Right cardiac atrium (tissue), 5 donors: Measurements from ENCODE around the gene ANXA2. TPM values are rescaled to one million over a fixed set of nuclear protein-coding genes. Genes with fewer than 3 reads are reported as not detected.

Source experiments
- ATAC-seq, 2 donors: fragments of 200-7000 bp; cut with Tn5 transposase; one replicate each; pipeline versions ENCODE4 v1.8.0 to v1.9.1; 2020; ENCODE audit warnings: moderate library complexity in 2 of 2, mild to moderate bottlenecking in 1 of 2
- DNase-seq, 3 donors: peaks; one replicate each; pipeline ENCODE4 v3.0.0-alpha.2; 2020
- H3K27ac ChIP-seq: one replicate; pipeline ENCODE4 v1.5.1; 2013; ENCODE audit warnings: mild to moderate bottlenecking, low read length, control low read depth, moderate library complexity
- H3K27me3 ChIP-seq: one replicate; pipeline ENCODE4 v1.6.1; 2013; ENCODE audit not compliant: control insufficient read depth, insufficient read depth
- H3K4me1 ChIP-seq: one replicate; pipeline ENCODE4 v1.6.1; 2013; ENCODE audit warnings: low read length; ENCODE audit not compliant: control insufficient read depth, insufficient read depth
- H3K4me3 ChIP-seq: one replicate; pipeline ENCODE4 v1.5.1; 2013; ENCODE audit warnings: low read length, control low read depth
- H3K9me3 ChIP-seq: one replicate; pipeline ENCODE4 v1.6.1; 2013; ENCODE audit warnings: low read length; ENCODE audit not compliant: control insufficient read depth
- WGBS: extraction: QIAGEN DNeasy Blood & Tissue Kit; methylation state at CpG from one replicate; pipeline ENCODE4 v1.1.7; 2013; 5-methylcytosine and 5-hydroxymethylcytosine counted together
- intact Hi-C, 4 donors: fragments of 100-400 bp; cut with DNase I; formaldehyde crosslinking; loops; one replicate each; pipeline versions ENCODE4 v1.11.0 to v1.14.0; 2022 to 2023
- long read RNA-seq, 4 donors: library from polyadenylated mRNA; unstranded; transcript quantifications; one replicate each; pipeline ENCODE4 v2.0.0, GENCODE V29; 2020 to 2021
- polyA plus RNA-seq: library from polyadenylated mRNA; stranded (reverse); fragments of 200-250 nt; gene quantifications from one replicate; pipeline ENCODE4 v1.2.3, GENCODE V29; 2013
- total RNA-seq, 4 donors: library from RNA; stranded (reverse); fragmentation: NEBNext Ultra II Directional; extraction: Animal tissue kit (Norgen Biotek cat#: 25700); gene quantifications; one replicate each; pipeline ENCODE4 v1.2.1, GENCODE V29; 2021
- donor health status: healthy with polysubstance abuse.
- donor health status: DM: no; HTN: yes; CAD: no.
- donor health status: DM: no; HTN: no; CAD: no.
- donor health status: DM: no; HTN: yes; CAD: no; lungs with severe emphysema.
- donor health status: DM: yes; HTN: yes; CAD: no.

ANXA2 gene
- total RNA-seq (100 to 1,000 TPM; 126 to 293 (median 224) TPM), polyA plus RNA-seq (240 TPM)
- long read RNA-seq, donor 1, transcript ANXA2-203 (14 exons, 1,444 nt), result minor isoform, 25 of 386 reads
- long read RNA-seq, donor 1, transcript ANXA2-204 (13 exons, 1,435 nt), result major isoform, 335 of 386 reads
- long read RNA-seq, donor 1, partial matches to known transcripts, result 4 of 386 reads
- long read RNA-seq, donor 1, other reads (novel, unspliced or antisense), result 21 of 386 reads
- long read RNA-seq, donor 2, transcript ANXA2-204 (13 exons, 1,435 nt), result major isoform, 161 of 186 reads
- long read RNA-seq, donor 2, transcript ANXA2-203 (14 exons, 1,444 nt), result minor isoform, 9 of 186 reads
- long read RNA-seq, donor 2, partial matches to known transcripts, result 5 of 186 reads
- long read RNA-seq, donor 2, other reads (novel, unspliced or antisense), result 9 of 186 reads
- long read RNA-seq, donor 3, transcript ANXA2-203 (14 exons, 1,444 nt), result minor isoform, 83 of 1,513 reads
- long read RNA-seq, donor 3, transcript ANXA2-204 (13 exons, 1,435 nt), result major isoform, 1,262 of 1,513 reads
- long read RNA-seq, donor 3, transcript ANXA2-202 (14 exons, 1,676 nt), result minor isoform, 6 of 1,513 reads
- long read RNA-seq, donor 3, partial matches to known transcripts, result 45 of 1,513 reads
- long read RNA-seq, donor 3, other reads (novel, unspliced or antisense), result 112 of 1,513 reads
- long read RNA-seq, donor 4, transcript ANXA2-204 (13 exons, 1,435 nt), result major isoform, 120 of 142 reads
- long read RNA-seq, donor 4, partial matches to known transcripts, result 6 of 142 reads
- long read RNA-seq, donor 4, other reads (novel, unspliced or antisense), result 10 of 142 reads

- no peaks in the 10 kb centered on the region for H3K9me3 ChIP-seq
- H3K27ac ChIP-seq, result peak within 1 kb of the TSS; percentile 96
- peak within 1 kb of the TSS; percentile 90 for H3K4me3 ChIP-seq
- WGBS, result under 1% methylated on average over 53 of the region's 53 CpGs
- H3K4me1 ChIP-seq, result peaks cover 13% of the 10 kb centered on the region
- intact Hi-C loops, result loop anchor here in 1 of 4 donors (5.0 kb wide), 1 partner anchor 36 kb away; no protein-coding TSS in a partner anchor
- DNase-seq (peak; percentile 92 to 95 (median 95)), ATAC-seq (peak; percentile 90)
- no peaks in the 10 kb centered on the region for H3K27me3 ChIP-seq
Observed at GRCh38 chr15:60397772-60398445, at the start of gene ANXA2. TSS of gene ANXA2 (minus strand) at chr15:60397986. CDS start at chr15:60386075, 11,911 bp downstream.

DNA sequence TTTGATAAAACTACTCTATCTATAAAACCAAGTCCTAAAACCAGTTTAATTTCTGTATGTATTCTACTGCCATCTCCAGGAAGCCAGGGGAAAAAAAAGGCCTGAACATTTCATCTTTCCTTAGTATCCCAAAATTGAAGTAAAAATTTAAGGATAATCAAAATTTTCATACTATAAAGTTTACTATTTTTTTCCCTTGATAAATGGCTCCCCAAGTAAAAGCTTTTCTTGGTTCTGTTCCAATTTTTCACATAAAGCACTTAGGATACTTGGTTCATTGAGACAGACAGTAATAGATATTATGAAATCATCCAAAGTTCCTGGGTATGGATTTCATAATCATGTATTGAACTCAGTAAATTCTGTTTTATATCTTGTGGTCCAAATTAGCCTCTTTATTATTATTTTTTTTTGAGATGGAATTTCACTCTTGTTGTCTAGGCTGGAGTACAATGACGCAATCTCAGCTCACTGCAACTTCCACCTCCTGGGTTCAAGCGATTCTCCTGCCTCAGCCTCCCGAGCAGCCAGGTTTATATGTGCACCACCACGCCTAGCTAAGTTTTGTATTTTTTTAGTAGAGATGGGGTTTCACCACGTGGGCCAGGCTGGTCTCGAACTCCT, 46.6 kb upstream of the ANXA2 start:
- DNase-seq, result no peak
- Histone ChIP-seq H3K27me3 (no peaks in the 10 kb centered on the region), H3K9me3 (no peaks in the 10 kb centered on the region), H3K4me1 (no peaks in the 10 kb centered on the region), H3K27ac (no peak overlapping the region), H3K4me3 (no peak overlapping the region)
- 87% methylated on average over 6 of the region's 6 CpGs for WGBS
- intact Hi-C loops, result loop anchor here (5.0 to 10.0 kb wide), 2 partner anchors 87 to 90 kb away; no protein-coding TSS in a partner anchor
- no peak for ATAC-seq

DNA sequence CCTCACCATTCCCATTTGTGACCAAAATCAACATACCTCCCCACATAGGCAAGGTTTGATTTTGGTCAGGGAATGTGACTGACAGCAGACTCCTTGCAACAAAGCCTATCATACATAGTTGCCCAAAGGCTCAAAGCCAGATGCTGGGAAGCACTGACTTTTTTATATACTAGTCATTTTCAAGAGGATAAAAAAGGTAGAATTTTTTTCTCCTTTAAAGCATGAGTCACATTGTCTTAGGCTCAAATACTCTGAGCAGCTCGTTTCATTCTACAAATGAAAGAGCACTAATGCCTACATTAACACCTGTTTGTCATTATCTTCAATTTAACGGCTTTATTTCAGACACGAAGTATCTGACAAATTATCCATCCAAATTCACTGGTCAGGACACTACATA, 45.0 kb upstream of the ANXA2 start:
- Histone ChIP-seq H3K27me3 (no peaks in the 10 kb centered on the region), H3K27ac (no peak overlapping the region), H3K4me3 (no peak overlapping the region), H3K4me1 (no peaks in the 10 kb centered on the region), H3K9me3 (no peaks in the 10 kb centered on the region)
- ATAC-seq (no peak), DNase-seq (no peak)
- 80% methylated on average over 3 of the region's 3 CpGs for WGBS
- intact Hi-C loops, result loop anchor here (5.0 to 10.0 kb wide), 2 partner anchors 85 to 88 kb away; no protein-coding TSS in a partner anchor

DNA sequence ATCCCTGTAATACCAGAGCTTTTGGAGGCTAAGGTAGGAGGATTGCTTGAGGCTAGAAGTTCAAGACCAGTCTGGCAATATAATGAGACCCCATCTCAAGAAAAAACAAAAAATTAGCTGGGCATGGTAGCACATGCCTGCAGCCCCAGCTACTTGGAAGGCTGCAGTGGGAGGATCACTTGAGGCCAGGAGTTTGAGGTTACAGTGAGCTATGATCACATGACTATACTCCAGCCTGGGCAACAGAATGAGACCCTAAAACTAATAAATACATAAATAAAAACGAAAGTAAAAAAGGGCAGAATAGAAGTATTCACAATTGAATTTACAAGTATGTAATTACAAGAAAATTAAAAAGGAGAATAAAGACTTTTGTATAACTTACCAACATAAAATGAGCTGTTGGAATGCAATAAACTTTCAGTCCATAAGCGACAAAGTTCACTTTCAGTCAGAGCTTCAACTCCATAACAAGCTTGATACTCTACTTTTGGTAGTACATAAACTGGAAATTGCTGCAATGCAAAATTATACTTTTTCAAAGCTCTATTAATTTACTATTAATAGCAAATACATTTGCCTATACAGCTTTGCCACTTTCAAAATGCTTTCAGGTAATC, 44.4 kb upstream of the ANXA2 start:
- Histone ChIP-seq H3K4me3 (no peak overlapping the region), H3K9me3 (no peaks in the 10 kb centered on the region), H3K4me1 (no peaks in the 10 kb centered on the region), H3K27ac (no peak overlapping the region), H3K27me3 (no peaks in the 10 kb centered on the region)
- DNase-seq (no peak), ATAC-seq (no peak)
- intact Hi-C loops, result loop anchor here (5.0 to 10.0 kb wide), 2 partner anchors 85 to 87 kb away; no protein-coding TSS in a partner anchor
- WGBS, result 80% methylated on average over 2 of the region's 2 CpGs

- no peak overlapping the region for H3K4me3 ChIP-seq
- no peaks in the 10 kb centered on the region for H3K9me3 ChIP-seq
- no peak overlapping the region for H3K27ac ChIP-seq
- intact Hi-C loops, result loop anchor here (5.0 to 10.0 kb wide), 2 partner anchors 84 to 87 kb away; no protein-coding TSS in a partner anchor
- no peaks in the 10 kb centered on the region for H3K27me3 ChIP-seq
- no peaks in the 10 kb centered on the region for H3K4me1 ChIP-seq
- ATAC-seq (no peak), DNase-seq (no peak)
- WGBS, result 85% methylated on average over 1 of the region's 1 CpG
Observed at GRCh38 chr15:60441331-60441730, 43.5 kb upstream of the ANXA2 start.

DNA sequence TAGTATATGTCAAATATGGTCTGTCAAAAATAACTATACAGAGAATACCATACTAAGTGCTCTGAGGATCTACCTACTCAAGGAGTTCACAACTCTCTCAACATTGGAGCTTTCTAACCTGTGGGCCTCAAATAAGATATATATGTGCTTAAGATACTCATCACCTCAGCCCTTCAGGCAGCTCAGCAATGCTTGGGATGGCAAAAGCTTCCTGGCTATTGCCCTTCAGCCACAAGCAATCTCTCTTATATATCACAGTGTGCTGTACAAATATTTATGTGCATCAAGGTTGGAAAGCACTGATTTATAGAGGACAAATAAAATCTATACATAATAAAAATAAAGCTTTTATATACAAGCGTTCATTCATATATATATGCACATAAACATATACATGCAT, 40.9 kb upstream of the ANXA2 start:
- H3K9me3 ChIP-seq, result no peaks in the 10 kb centered on the region
- intact Hi-C loops, result no loop called here
- WGBS, result 96% methylated on average over 1 of the region's 1 CpG
- ATAC-seq (no peak), DNase-seq (no peak)
- no peaks in the 10 kb centered on the region for H3K27me3 ChIP-seq
- H3K4me1 ChIP-seq, result no peaks in the 10 kb centered on the region
- no peak overlapping the region for H3K4me3 ChIP-seq
- no peak overlapping the region for H3K27ac ChIP-seq

- 96% methylated on average over 1 of the region's 1 CpG for WGBS
- H3K9me3 ChIP-seq, result no peaks in the 10 kb centered on the region
- DNase-seq, result no peak
- no peak overlapping the region for H3K27ac ChIP-seq
- H3K27me3 ChIP-seq, result no peaks in the 10 kb centered on the region
- intact Hi-C loops, result no loop called here
- H3K4me3 ChIP-seq, result no peak overlapping the region
- H3K4me1 ChIP-seq, result no peaks in the 10 kb centered on the region
- no peak for ATAC-seq
Observed at GRCh38 chr15:60428935-60429334, 31.1 kb upstream of the ANXA2 start.

- DNase-seq (no peak), ATAC-seq (peak; percentile 77)
- no peaks in the 10 kb centered on the region for H3K4me1 ChIP-seq
- H3K27me3 ChIP-seq, result no peaks in the 10 kb centered on the region
- H3K4me3 ChIP-seq, result no peak overlapping the region
- no peaks in the 10 kb centered on the region for H3K9me3 ChIP-seq
- peak overlapping the region; percentile 68 for H3K27ac ChIP-seq
- 54% methylated on average over 2 of the region's 2 CpGs for WGBS
- intact Hi-C loops, result no loop called here
Observed at GRCh38 chr15:60426870-60427508, 29.2 kb upstream of the ANXA2 start.

DNA sequence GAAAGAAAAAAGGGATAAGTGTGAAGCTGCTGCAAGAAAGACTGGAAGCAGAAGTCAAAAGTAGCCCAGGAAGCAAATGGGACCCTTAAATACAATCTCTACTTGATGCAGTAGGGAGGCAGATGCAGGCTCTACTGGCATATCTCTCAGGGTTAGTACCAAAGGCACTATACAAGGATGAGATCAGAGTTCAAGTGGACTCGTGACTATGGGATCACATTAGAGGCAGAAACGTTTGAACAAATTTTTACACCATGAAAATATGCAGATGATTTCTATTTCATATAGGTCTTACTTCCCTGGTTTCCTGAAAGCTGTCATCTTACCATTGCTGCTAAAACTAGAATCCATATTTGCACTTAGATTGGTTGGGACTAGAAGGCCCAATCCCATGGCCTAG, 27.7 kb upstream of the ANXA2 start:
- no peak for ATAC-seq
- WGBS, result 77% methylated on average over 2 of the region's 2 CpGs
- Histone ChIP-seq H3K4me1 (no peaks in the 10 kb centered on the region), H3K27me3 (no peaks in the 10 kb centered on the region), H3K9me3 (no peaks in the 10 kb centered on the region), H3K4me3 (no peak overlapping the region), H3K27ac (no peak overlapping the region)
- DNase-seq, result no peak
- intact Hi-C loops, result no loop called here

DNA sequence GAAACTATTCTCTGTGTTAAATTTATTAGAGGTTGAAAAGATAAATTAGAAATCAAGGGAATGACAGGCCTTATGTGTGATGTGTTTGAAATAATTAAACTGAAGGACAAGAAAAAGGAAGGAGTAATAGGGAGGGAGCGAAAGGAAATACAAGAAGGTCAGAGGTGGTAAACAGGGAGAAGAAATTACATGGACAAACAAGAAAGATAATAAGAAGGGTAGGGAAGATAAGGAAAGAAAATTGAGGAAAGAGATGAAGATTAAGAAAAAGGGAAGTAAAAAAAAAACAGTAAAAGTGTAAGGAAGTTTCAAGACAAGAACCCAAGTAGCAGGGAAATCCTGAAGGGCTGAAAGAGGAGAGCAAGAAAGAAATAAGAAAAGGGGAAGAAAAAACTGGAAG, 26.2 kb upstream of the ANXA2 start:
- Histone ChIP-seq H3K9me3 (no peaks in the 10 kb centered on the region), H3K27ac (no peak overlapping the region), H3K4me1 (no peaks in the 10 kb centered on the region), H3K4me3 (no peak overlapping the region), H3K27me3 (no peaks in the 10 kb centered on the region)
- intact Hi-C loops, result no loop called here
- no peak for ATAC-seq
- WGBS, result 100% methylated on average over 1 of the region's 1 CpG
- no peak for DNase-seq
